Astrocyte (in vitro differentiated cells and primary cell): ENCODE results near the gene M6PR.

ENCODE experiments used
- EZH2 ChIP-seq: IDR thresholded peaks from 2 replicates; pipeline ENCODE4 v1.6.1; 2012; ENCODE audit warnings: mild to moderate bottlenecking, low read length, inconsistent platforms; ENCODE audit not compliant: insufficient read depth
- TF ChIP-seq, protein P1 (sequence below): IDR thresholded peaks from 2 replicates; pipeline ENCODE4 v1.5.1; 2011; ENCODE audit warnings: low read depth, mild to moderate bottlenecking, inconsistent platforms, low read length, moderate library complexity; ENCODE audit not compliant: insufficient read depth

DNA sequence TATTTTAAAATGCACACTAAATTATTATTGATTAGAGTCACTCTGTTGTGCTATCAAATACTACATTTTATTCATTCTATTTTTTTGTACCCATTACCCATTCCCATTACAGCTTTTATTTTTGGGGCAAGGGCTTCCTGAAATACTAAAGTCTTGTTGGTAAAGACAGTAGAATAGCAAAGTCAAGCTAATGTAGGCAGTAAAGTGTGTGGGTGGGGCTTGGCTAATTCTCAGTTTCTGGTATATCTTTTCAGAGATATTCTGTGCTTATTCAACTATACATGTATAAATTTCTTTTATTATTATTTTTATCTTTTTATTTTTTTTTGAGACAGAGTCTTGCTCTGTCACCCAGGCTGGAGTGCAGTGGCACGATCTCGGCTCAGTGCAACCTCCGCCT, 57.5 kb downstream of the M6PR start:
- TF ChIP-seq EZH2: no peak
- TF ChIP-seq, protein P1, sequence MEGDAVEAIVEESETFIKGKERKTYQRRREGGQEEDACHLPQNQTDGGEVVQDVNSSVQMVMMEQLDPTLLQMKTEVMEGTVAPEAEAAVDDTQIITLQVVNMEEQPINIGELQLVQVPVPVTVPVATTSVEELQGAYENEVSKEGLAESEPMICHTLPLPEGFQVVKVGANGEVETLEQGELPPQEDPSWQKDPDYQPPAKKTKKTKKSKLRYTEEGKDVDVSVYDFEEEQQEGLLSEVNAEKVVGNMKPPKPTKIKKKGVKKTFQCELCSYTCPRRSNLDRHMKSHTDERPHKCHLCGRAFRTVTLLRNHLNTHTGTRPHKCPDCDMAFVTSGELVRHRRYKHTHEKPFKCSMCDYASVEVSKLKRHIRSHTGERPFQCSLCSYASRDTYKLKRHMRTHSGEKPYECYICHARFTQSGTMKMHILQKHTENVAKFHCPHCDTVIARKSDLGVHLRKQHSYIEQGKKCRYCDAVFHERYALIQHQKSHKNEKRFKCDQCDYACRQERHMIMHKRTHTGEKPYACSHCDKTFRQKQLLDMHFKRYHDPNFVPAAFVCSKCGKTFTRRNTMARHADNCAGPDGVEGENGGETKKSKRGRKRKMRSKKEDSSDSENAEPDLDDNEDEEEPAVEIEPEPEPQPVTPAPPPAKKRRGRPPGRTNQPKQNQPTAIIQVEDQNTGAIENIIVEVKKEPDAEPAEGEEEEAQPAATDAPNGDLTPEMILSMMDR: no peak
